Activated CD4-positive, CD25-positive, alpha-beta regulatory T cell treated with anti-CD3 and anti-CD28 coated beads, Interleukin-2, amount 50 U/mL, for 16 hours (primary cell): Measurements from ENCODE around the gene SRPRB.

Experiments
- DNase-seq: peaks from one replicate; pipeline ENCODE4 v3.0.0-alpha.2; 2020; ENCODE audit warnings: low read depth, low spot score

Gene SRPRB

GRCh38 chr3:133805702-133806475 is at the start of gene SRPRB:
TSS of gene SRPRB (plus strand) at chr3:133805815. CDS start at chr3:133805849, 34 bp downstream.
- peak; percentile 94 for DNase-seq

DNA sequence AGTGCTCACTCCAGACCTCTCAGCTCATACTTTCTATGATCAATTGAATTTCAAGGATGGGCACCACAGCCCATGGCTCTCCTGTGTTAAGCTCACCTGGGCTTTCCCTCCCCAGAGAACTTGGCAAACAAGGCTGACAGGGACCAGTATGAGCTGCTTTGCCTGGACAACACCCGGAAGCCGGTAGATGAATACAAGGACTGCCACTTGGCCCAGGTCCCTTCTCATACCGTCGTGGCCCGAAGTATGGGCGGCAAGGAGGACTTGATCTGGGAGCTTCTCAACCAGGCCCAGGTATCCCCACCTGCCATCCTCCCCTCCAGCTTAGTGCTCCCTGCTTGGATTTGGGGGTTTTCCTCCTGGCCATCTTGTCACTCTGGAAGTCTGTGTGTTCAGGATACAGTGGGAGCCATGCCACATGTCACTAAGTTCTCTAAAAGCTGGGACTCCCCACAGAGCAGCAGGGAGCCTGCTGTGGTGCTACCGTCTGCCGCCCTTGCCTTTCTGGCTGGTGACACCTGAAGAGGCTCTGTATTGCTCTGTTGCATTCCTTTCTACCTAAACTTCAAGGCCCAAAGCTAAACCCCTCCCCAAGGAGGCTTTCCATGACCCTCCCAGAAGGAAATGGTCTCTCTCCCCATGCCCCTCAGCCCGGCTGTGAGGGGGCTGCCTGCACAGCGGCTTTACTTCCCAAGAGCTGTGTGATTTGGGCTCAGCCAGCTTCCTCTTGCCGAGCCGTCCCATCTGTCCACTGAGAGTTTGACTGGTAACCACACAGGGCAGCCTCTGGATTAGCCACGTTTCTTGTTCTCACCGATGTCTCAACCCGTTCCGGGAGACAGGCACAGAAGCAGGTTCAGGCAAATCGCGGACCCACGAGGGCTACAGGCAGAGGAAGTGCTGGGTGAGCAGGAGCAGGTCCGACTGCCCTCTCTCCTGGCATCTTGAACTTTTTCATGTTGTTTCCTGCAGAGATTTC is 48.6 kb upstream of the SRPRB start:
- no peak for DNase-seq

DNA sequence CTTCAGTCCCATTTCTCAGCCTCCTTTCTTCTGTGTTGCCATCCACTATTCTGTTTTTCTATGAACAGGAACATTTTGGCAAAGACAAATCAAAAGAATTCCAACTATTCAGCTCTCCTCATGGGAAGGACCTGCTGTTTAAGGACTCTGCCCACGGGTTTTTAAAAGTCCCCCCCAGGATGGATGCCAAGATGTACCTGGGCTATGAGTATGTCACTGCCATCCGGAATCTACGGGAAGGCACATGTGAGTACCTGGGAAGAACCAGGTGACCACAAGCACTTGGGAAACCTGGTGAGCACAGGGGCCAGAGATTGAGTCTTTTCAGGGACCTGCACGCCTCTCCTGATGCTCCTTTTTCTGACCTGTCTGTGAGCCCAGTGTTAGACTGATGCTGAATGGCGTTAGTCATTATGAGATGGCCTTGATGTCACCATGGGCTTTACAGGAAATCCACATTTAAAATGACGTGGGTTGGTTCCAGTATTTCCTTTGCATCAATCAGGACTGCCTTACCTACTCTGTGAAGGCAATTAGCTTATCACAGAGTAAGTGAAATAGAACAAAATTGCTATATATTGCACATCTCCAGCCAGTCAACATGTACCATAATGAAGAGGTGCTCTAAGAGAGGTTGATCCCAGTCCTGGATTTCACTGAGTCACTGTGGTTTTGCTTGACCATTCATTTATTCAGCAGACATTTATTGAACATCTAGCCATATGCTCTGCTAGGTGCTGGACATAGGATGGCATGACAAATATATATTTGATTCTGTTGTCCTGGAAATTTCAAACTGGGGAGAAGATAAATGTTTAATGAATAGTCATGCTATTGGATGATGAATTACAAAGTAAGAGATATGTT is 47.7 kb upstream of the SRPRB start:
- no peak for DNase-seq

GRCh38 chr3:133758568-133758928 is 47.1 kb upstream of the SRPRB start:
- no peak for DNase-seq

- DNase-seq: no peak
Observed at GRCh38 chr3:133758964-133759739, 46.5 kb upstream of the SRPRB start.

- no peak for DNase-seq
Observed at GRCh38 chr3:133759740-133760305, 45.8 kb upstream of the SRPRB start.

GRCh38 chr3:133760916-133761315 is 44.7 kb upstream of the SRPRB start:
- no peak for DNase-seq

DNA sequence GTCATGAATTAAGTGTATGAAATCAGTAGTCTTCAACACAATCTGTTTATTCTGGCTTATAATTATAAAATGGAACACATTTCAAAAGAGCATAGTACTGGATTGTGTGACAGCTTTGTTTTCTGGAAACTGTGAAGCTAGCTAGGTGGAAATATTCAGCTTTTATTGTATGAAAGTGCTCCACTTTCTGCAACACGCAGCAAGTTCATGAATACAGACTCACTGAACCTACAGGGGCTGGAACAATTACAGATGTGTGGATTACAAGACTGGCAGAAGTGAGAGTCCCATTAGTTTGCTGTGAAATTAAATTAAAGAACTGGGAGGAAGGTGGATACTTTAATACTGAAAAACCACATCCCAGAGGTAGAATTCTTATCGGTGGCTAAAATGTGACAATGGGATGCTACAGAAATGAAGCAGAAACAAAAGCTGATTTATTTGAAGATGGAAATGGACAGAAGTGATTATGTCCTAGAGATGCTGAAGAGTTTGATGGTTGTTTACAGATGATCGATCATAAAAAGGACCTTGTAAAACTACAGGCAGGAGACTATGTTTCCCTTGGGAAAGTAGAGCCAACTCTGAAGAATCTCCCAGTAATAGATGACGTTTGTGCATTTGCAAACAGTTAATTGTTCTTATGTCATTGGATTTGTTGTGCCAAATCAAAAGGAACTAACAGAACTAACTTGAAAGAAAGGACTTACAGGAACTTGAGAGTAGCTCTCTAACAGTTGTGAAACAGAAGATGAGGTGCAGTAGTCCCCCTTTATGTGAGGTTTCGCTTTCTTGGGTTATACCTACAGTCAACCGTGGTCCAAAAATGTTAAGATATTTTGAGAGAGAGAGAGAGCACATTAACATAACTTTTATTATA is 43.8 kb upstream of the SRPRB start:
- no peak for DNase-seq

GRCh38 chr3:133762539-133762938 is 43.1 kb upstream of the SRPRB start:
- DNase-seq: no peak

DNA sequence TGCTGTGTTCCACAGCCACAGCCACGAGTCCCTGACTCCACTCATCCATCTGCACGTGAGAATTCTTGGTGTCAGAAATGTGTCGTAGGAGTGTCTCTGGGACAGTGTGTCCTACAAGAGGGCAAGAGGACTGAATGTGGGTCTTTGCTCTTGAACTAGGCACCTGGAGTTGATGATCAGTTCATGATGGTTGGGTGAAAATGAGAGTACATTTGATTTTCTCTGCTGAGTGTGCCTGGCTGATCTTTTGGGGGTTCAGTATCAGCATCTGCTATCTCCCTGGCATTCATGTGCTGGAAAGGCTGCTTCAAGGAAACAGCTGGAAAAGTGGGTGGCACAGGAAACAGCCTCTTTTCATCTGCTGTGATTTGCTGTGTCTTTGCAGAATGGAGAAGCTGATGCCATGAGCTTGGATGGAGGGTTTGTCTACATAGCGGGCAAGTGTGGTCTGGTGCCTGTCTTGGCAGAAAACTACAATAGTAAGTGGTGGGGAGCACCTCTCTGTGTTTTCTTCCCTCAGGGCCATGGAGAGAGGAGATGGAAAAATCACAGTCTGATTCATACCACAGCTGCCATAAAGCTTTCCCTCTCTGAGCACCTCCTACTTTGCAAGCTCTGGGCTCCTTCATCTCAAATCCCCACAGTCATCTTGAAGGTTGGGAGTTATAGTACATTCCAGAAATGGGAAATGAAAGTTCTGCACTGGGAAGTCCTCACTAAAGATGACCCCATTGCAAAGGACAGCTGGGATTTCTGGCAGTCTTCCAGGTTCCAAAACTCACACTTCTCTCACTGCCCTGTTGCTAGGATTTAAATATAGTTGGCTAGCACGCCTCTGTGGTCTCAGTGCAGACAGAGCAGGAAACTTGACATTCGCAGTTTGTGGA is 41.6 kb upstream of the SRPRB start:
- DNase-seq: no peak

- DNase-seq: no peak
Observed at GRCh38 chr3:133765256-133765655, 40.4 kb upstream of the SRPRB start.

DNA sequence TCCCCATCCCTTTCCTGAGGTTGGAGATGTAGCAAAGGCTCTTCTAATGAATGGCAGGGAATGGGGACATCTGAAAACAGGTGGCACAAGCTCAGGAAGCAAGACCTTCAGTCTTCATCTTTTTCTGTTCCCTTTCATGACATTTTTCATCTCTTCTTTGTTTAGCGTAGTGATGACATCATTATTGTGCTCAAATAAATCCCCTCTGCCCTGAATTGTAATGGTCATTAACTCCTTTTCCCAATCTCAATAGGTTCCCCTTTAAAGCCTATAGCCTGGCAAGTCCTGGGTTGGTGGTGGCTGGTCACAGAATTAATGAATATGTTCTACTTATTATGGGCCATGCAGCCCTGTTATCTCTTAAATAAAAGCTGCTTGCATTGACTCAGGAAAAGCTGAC is 38.0 kb upstream of the SRPRB start:
- no peak for DNase-seq

DNA sequence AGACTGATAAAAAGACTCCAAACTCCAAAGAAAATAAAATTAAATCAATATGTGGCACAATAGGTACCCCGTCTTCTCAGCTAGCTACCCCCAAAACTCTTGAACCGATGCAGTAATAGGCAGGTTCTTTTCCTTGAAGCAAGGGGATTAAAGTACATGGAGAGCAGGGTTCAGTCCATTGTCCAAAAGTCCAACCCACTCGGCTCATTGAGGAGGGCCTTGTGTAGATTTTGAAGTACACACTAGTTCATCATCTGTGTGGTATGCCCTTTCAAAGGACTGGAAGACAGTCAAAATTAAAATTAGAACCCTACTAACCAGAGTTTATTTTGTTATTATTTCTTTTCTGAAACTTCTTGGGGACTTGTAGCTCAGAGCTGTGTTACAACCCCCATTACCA is 36.1 kb upstream of the SRPRB start:
- no peak for DNase-seq

DNA sequence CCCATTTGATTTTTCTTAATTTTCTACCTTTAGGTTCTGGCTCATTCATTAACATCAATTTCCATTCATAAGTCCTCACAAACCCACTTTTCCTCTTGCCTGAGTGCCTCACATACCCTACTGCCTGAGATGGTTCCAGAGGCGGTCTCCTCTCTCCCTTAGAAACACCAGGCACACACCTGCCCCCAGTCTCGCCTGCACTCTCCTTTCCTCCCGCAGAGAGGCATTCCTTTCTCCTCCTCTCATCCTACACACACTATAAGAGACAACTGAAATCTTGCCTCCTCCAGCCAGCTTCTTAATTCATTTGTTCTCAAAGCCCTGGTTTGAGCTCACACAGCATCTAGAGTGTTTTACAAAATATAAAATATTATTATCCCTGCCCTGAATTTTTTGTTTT is 31.9 kb upstream of the SRPRB start:
- DNase-seq: no peak

- no peak for DNase-seq
Observed at GRCh38 chr3:133775309-133775708, 30.3 kb upstream of the SRPRB start.

DNA sequence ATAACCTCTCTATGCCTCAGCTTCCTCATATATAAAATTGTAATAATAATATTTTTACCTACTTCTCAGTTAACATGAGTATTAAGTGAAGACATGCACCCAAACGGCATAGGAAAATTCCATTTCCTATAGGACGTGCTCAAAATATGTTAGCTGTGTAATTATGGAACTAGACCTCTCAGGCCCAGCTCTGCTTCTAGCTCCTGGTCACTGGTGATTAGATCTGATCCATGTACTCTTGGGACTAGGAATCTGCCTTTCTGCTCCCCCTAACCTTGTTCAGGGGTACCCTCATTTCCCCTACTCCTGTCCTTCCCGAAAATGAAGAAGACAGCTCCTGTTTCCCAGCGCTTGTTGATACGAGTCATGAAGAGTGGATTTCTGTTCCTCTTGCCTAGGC is 29.8 kb upstream of the SRPRB start:
- no peak for DNase-seq

GRCh38 chr3:133776794-133777438 is 28.7 kb upstream of the SRPRB start:
- no peak for DNase-seq
